MG63 (cell line): ENCODE results near the gene ARHGAP31. TPM values are rescaled to one million over a fixed set of nuclear protein-coding genes. Genes with fewer than 3 reads are reported as not detected.
"Not testable (repeated sequence)": the region's sequence is repeated elsewhere in the genome, so short reads cannot be mapped to it uniquely, and the experiment has no call there.

Experiments
- DNase-seq: peaks from one replicate; pipeline ENCODE4 v3.0.0-alpha.2; 2020
- H3K27me3 ChIP-seq: fragments of 250-450 bp; sonication (Bioruptor Pico); 2 replicates; pipeline ENCODE4 v1.5.1; 2020; ENCODE audit warnings: mild to moderate bottlenecking, moderate library complexity
- H3K36me3 ChIP-seq: fragments of 250-450 bp; sonication (Bioruptor Pico); 2 replicates; pipeline ENCODE4 v1.5.1; 2020; ENCODE audit warnings: mild to moderate bottlenecking, moderate library complexity
- H3K4me3 ChIP-seq: fragments of 250-450 bp; sonication (Bioruptor Pico); 2 replicates; pipeline ENCODE4 v1.5.1; 2020; ENCODE audit warnings: mild to moderate bottlenecking, moderate library complexity
- H3K9me3 ChIP-seq: fragments of 250-450 bp; sonication (Bioruptor Pico); 2 replicates; pipeline ENCODE4 v1.5.1; 2020; ENCODE audit warnings: mild to moderate bottlenecking, moderate library complexity
- total RNA-seq: library from RNA; depleted of rRNA; stranded (reverse); fragments of >200 nt; shearing (Covaris generic); gene quantifications from 2 replicates; pipeline ENCODE4 v1.2.3, GENCODE V29; 2014; ENCODE audit warnings: low replicate concordance; rRNA removed

The ARHGAP31 gene
- 4.2 and 5.0 TPM in 2 replicates for total RNA-seq

DNA sequence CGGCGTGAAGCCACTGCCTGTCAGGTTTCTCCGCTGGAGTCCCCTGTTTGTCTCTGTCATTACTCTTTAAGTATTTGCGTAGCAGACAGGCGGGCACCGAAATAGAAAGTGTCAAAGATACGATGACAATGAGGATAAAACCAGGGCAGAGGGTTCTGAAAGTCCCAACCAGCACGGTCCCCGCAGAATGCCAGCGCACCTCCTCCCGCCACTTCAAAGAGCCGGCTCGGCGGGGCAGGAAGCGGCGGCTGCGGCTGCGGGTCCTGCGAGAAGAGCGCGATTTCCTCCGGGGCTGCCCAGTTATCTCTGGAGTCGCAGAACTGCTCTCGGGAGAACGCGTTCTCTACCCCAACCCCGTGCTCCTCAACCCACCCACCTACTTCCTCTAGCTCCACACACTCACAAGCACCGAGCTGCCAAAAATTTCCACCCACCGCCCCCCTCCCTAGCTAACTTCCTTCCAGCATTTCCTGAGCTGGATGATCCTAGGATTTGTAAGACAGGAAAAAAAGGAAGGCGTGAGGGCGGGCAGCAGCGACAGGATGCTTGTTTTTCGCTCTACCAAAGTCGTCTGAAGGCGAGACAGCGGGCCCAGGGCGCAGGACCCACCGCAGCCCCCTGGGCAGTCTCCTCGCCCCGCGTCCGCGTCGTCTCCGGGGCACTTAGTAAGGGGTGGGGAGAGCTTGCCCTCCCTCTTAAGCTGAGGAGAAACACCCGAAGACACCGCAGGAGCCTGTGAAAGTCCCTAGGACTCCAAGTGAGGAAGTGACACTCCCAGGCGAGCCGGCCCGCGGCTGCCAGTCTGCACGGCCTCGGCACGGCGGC is at the start of gene ARHGAP31:
Gene ARHGAP31 (plus strand): TSS at position 513 of the 825 bp plus-strand sequence. CDS start 522 bp downstream, outside the sequence.
- Histone ChIP-seq H3K36me3 (peaks cover 4% of the 10 kb centered on the region), H3K9me3 (no peaks in the 10 kb centered on the region), H3K27me3 (no peaks in the 10 kb centered on the region), H3K4me3 (peak within 1 kb of the TSS; percentile 74)
- peak; percentile 86 for DNase-seq

DNA sequence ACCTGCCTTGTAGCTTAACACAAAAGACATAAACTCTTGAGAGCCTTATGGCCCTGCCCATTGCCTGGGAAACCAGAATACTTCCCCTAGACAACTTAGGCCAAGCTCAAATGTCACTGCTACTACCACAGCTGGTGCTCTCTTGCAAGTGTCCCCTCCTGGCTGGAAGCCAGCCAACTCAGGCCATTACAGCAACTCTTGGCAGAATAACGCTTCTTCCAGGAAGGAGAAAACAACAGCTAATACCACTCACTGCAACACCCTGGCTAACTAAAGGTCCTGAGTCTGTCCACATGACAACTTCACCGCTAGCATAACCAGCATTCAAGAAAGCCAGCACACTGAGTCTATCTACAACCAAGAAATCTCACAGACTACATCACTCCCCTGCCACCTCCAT is 48.4 kb upstream of the ARHGAP31 start:
- Histone ChIP-seq H3K4me3 (no peak overlapping the region), H3K27me3 (no peaks in the 10 kb centered on the region), H3K9me3 (peaks cover 6% of the 10 kb centered on the region), H3K36me3 (no peaks in the 10 kb centered on the region)
- no peak for DNase-seq

DNA sequence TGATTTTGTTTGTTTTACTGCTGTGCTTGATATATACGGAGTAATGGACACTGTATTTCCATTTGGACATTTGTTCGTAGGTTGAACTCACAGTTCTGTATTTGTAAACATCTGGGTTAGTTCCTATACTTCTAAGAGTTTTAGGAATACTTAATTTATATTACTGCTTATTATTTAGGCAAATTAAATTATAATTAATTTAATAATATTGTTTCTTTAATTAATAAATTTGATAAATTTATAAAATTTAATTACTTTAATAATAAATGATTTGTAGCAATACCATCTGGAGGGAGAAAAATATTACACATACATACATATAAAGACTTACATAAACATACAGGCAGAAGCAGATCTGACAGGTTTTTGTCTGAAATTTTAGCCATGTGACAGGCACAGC is 39.0 kb upstream of the ARHGAP31 start:
- no peaks in the 10 kb centered on the region for H3K9me3 ChIP-seq

GRCh38 chr3:119257111-119257510 is 37.1 kb upstream of the ARHGAP31 start:
- no peaks in the 10 kb centered on the region; the same call in 1 of the 2 replicates for H3K27me3 ChIP-seq
- H3K36me3 ChIP-seq, result no peaks in the 10 kb centered on the region
- H3K4me3 ChIP-seq, result no peak overlapping the region
- H3K9me3 ChIP-seq, result no peaks in the 10 kb centered on the region
- no peak for DNase-seq

More for the DNA sequence above, 39.0 kb upstream of the ARHGAP31 start:
- H3K36me3 ChIP-seq, result no peaks in the 10 kb centered on the region
- H3K4me3 ChIP-seq, result no peak overlapping the region
- no peak for DNase-seq
- no peaks in the 10 kb centered on the region; the same call in 1 of the 2 replicates for H3K27me3 ChIP-seq

- Histone ChIP-seq H3K27me3 (no peaks in the 10 kb centered on the region; the same call in 1 of the 2 replicates), H3K36me3 (no peaks in the 10 kb centered on the region), H3K9me3 (no peaks in the 10 kb centered on the region), H3K4me3 (no peak overlapping the region)
- peak; percentile 36 for DNase-seq
Measured at GRCh38 chr3:119257654-119258410, 36.4 kb upstream of the ARHGAP31 start.

DNA sequence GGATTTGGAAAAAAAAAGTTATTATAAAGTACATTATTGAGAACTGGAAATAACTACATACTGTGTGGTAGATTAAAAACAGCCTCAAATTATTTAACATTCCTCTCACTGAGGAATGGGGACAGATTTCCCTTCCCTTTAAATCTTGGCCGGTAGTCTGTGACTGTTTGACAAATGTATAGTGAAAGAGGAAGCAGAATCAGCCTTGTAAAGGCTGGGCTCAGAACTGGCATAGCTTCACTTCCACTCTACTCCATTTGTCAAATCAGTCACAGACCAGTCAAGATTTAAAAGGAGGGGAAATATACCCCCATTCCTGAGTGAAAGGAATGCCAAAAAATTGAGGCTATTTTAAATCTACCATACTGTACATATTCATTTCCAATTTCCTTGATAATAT is 35.3 kb upstream of the ARHGAP31 start:
- peaks cover 3% of the 10 kb centered on the region; the same call in 1 of the 2 replicates for H3K27me3 ChIP-seq
- no peaks in the 10 kb centered on the region for H3K9me3 ChIP-seq
- DNase-seq, result no peak
- H3K4me3 ChIP-seq, result no peak overlapping the region
- no peaks in the 10 kb centered on the region for H3K36me3 ChIP-seq

GRCh38 chr3:119259821-119260220 is 34.4 kb upstream of the ARHGAP31 start:
- H3K4me3 ChIP-seq, result no peak overlapping the region
- H3K36me3 ChIP-seq, result no peaks in the 10 kb centered on the region
- no peak for DNase-seq
- H3K9me3 ChIP-seq, result no peaks in the 10 kb centered on the region
- peaks cover 6% of the 10 kb centered on the region; the same call in 1 of the 2 replicates for H3K27me3 ChIP-seq

DNA sequence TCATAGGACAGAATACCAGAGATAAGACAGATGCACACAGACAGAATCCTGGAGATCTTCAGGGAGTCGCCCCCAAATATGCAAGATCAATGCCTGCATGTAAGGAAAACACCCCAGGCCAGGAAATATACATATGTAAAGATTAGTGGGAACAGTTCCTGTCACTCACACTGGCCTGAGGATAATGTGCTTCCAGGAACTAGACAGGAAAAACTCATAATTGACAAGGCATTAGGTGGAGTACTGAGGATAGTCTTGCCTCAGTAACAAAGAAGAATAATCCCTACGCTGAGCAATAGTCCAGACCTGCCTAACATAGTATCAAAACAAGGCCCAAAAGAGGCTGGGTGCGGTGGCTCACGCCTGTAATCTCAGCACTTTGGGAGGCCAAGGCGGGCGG is 33.1 kb upstream of the ARHGAP31 start:
- H3K4me3 ChIP-seq, result no peak overlapping the region
- no peaks in the 10 kb centered on the region for H3K9me3 ChIP-seq
- H3K27me3 ChIP-seq, result peaks cover 10% of the 10 kb centered on the region; the same call in 1 of the 2 replicates
- DNase-seq, result no peak
- H3K36me3 ChIP-seq, result no peaks in the 10 kb centered on the region

DNA sequence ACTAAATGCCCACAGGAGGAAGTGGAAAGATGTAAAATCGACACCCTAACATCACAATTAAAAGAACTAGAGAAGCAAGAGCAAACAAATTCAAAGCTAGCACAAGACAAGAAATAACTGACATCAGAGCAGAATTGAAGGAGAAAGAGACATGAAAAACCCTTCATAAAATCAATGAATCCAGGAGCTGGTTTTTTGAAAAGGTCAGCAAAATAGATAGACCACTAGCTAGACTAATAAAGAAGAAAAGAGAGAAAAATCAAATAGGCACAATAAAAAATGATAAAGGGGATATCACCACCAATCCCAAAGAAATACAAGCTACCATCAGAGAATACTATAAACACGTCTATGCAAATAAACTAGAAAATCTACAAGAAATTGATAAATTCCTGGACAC is 24.0 kb upstream of the ARHGAP31 start:
- not testable (repeated sequence) for H3K36me3 ChIP-seq, DNase-seq, H3K9me3 ChIP-seq, H3K27me3 ChIP-seq, H3K4me3 ChIP-seq

- no peaks in the 10 kb centered on the region for H3K9me3 ChIP-seq
- no peak for DNase-seq
- H3K27me3 ChIP-seq, result no peaks in the 10 kb centered on the region
- H3K4me3 ChIP-seq, result no peak overlapping the region
- H3K36me3 ChIP-seq, result no peaks in the 10 kb centered on the region
Measured at GRCh38 chr3:119276680-119277079, 17.5 kb upstream of the ARHGAP31 start.

GRCh38 chr3:119279101-119279554 is 15.1 kb upstream of the ARHGAP31 start:
- DNase-seq, result peak; percentile 60
- Histone ChIP-seq H3K27me3 (no peaks in the 10 kb centered on the region), H3K4me3 (no peak overlapping the region), H3K9me3 (no peaks in the 10 kb centered on the region), H3K36me3 (no peaks in the 10 kb centered on the region)

DNA sequence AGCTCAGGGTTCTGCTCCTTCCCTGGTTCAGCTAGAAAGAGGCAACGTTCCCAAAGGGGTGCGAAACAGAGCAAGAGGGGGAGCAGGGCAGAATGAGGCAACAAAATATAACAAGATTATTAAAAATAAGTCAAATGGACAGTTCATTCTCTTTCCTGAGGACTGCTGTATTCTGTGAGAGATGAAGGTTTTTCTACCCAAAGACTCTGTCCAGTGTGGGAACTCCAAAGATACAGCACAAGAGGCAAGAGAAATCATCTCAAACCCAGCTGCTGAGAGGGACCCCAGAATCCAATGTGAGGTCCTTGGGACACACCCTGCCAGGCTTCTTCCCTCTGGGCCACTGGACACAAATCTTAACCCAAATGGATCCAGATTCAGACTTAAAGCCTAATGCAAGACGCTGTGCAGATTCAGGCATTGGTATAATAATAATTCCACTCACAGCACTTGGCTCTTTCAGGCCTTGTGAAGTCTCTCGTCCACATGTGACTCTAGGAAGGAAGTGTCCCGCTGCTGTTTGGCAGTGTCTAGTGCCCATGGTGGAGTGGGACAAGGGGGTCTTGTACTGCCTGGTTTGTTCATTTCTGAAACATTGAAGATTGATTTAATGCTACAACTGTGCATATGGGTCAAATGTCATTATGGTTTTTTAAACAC is 14.5 kb upstream of the ARHGAP31 start:
- no peaks in the 10 kb centered on the region; the same call in 1 of the 2 replicates for H3K9me3 ChIP-seq
- no peak for DNase-seq
- no peaks in the 10 kb centered on the region for H3K27me3 ChIP-seq

GRCh38 chr3:119288669-119289403 is 5.3 kb upstream of the ARHGAP31 start:
- Histone ChIP-seq H3K4me3 (no peak overlapping the region), H3K9me3 (peaks cover 34% of the 10 kb centered on the region), H3K27me3 (no peaks in the 10 kb centered on the region; the same call in none of the 2 replicates), H3K36me3 (no peaks in the 10 kb centered on the region)
- no peak for DNase-seq

More for the DNA sequence above, 14.5 kb upstream of the ARHGAP31 start:
- no peaks in the 10 kb centered on the region for H3K36me3 ChIP-seq
- H3K4me3 ChIP-seq, result no peak overlapping the region

DNA sequence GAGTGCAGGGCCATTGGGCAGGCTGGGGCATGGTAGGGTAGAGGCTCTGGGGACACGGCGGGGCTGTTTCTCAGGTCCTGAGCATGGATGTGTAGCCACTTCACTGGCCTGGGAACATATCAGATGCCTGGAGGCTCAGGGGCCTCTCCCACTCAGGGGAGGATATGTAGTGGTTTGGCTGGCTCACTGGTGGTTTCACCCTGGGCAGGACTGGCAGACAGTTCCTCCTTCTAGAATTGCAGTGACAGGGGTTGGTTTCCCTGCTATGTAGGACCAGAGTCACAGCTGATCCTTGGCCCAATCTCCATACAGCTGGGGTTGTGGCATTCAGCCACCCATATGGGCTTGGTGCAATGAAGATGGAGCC is 4.8 kb upstream of the ARHGAP31 start:
- DNase-seq, result no peak
- Histone ChIP-seq H3K4me3 (no peak overlapping the region), H3K27me3 (no peaks in the 10 kb centered on the region; the same call in none of the 2 replicates), H3K9me3 (peaks cover 34% of the 10 kb centered on the region), H3K36me3 (no peaks in the 10 kb centered on the region)

DNA sequence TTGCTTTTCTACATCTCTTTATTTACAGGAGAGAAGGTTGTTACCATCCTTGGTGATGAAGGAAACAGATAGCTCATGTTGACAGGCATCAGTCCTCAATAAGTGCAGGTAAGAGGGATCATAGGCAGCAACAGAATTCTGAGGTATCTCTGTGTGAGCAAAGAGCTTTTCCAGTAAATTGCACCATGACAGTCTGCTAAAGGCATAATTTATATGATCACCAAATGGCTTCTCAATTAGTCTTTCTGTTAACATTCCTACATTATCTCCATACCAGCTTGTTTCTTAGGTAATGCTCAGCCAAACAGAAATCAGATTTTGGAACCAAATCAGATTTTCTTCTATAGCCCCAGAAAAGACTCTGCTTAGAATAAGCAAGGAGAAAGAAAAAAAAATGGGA is 3.6 kb upstream of the ARHGAP31 start:
- DNase-seq, result no peak
- no peaks in the 10 kb centered on the region; the same call in none of the 2 replicates for H3K27me3 ChIP-seq
- H3K4me3 ChIP-seq, result no peak overlapping the region
- H3K9me3 ChIP-seq, result peaks cover 27% of the 10 kb centered on the region
- H3K36me3 ChIP-seq, result no peaks in the 10 kb centered on the region

DNA sequence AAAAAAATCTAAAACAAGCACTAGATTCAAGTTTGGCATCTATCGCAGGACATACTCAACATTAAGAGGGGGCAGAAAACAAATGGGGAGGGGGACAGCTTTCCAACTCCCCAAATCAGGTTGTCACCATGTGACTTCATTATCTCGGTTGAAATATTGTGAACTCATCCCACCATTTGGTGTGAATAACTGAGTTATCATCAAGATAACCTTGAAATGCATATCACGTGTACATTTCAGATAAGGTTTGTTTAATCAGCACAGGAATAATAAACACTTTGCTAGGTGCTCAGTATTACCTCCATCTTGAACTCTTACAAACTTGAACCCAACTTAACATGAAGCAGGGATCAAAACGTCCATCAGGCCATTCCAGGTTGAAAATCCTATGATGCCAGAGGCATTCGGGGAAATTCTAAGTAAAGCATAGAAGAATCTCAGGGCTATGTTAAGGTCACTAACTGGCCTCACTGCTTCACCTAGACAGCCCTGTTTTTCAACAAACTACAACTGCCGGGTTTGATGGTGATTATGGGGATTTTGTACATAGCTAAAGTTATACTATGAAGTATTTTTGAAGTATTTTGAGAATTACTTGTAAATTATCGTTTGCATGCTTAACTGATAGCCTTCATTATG is 3.0 kb upstream of the ARHGAP31 start:
- H3K36me3 ChIP-seq, result no peaks in the 10 kb centered on the region
- no peak for DNase-seq
- H3K9me3 ChIP-seq, result peaks cover 22% of the 10 kb centered on the region
- no peaks in the 10 kb centered on the region; the same call in 1 of the 2 replicates for H3K27me3 ChIP-seq
- no peak overlapping the region for H3K4me3 ChIP-seq
